Colon (tissue), 2 donors: ENCODE data around the gene PPP1R18.

Source experiments
- FAIRE-seq: peaks from 2 replicates; lab custom pipeline; 2012; peaks lifted over from hg19 to GRCh38; lab: Jason Lieb, UNC
- donor health status: control.
- donor health status: control.

Gene PPP1R18

DNA sequence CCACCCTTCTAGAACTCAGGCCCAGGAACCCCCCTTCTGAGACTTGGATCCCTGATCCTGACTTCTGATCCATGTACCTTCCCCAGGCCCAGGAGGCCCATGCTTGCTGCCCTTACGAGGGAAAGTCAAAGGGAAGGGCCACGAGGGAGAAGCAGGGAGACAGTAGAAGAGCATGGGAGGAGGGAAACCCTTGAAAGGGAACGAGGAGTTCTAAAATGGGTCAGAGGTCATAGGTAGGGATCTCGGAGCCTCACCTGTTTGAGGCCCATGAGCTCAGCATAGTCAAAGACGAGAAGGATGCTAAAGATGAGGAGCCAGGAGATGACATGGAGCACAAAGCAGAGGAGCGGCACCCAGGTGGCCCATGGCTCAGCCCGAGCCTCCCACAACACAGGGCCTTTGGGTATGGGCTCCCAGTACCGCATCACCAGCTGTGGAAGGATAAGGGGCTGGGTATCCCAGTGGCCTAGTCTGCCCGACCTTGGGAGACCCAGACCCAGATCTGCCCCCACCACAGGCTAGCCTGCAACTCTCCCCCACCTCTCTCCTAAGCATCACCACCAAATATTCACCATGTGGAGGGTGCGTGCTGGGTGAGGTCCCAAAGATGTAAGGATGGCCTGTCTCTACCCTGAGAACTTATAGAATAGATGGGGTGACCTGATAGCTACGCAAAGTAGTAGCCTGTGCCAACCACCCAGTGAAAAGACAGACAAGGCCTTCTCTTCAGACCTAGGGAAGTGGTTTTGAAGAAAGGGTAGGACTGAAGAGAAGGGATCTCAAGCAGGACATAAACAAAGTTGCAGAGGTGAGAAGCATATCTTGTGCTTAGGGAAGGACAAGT is 2.8 kb upstream of the PPP1R18 start:
- no peak for FAIRE-seq

DNA sequence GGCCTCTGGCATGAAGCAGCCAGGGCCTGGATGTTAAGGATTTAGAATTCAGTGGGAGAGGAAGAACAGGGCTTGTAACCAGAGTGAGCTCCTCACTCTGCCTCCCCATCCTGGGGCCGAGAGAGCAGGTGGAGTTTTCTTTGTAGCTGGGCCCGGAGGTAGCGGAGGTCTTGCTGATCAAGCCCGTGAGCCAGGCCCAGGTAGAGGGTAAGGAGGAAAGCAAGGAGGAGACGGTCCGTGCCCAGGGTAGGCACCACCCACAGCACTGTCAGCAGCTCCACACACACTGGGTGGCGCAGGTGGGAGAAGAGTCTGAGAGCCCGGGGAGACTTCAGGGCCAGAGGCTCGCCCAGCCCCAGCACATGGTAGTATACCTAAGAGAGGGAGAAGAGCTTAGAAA is 2.1 kb upstream of the PPP1R18 start:
- no peak for FAIRE-seq

DNA sequence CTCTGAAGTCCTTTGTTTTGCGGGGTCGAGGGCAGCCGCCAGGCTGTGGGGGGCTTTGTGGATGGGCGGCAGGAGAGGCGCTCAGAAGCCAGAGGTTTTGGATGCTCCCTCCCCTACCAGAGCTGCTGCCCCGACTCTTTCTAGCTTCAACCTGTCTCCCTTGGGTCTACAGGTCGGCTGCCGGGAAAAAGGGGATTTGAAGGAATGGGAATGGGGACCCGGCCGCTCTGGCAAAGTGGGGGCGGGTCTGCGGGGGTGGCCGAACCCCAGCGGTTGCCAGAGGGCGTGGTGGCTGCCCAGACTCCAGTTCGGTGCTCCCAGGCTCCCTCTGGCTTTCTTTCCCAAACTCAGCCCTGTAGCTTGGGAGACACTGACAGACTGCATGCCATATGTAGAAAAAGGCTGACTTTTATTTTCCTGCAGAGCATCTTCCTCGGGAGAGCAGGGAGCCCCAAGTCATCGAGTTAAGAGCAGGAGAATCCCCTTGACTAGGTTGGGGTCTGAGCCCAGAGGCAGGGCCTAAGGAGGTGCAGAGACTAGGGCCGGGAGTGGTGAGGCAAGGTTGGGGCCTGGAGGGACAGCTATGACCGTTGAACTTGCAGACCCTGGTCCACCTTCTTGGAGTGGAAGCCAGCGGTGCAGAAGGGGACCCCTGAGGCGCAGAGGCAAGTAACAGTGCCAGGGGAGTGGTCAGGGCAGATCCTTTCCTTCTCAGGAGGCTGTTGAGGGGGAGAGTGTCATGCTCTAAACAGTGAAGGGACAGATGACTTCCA is 1.4 kb upstream of the PPP1R18 start:
- FAIRE-seq = no peak

DNA sequence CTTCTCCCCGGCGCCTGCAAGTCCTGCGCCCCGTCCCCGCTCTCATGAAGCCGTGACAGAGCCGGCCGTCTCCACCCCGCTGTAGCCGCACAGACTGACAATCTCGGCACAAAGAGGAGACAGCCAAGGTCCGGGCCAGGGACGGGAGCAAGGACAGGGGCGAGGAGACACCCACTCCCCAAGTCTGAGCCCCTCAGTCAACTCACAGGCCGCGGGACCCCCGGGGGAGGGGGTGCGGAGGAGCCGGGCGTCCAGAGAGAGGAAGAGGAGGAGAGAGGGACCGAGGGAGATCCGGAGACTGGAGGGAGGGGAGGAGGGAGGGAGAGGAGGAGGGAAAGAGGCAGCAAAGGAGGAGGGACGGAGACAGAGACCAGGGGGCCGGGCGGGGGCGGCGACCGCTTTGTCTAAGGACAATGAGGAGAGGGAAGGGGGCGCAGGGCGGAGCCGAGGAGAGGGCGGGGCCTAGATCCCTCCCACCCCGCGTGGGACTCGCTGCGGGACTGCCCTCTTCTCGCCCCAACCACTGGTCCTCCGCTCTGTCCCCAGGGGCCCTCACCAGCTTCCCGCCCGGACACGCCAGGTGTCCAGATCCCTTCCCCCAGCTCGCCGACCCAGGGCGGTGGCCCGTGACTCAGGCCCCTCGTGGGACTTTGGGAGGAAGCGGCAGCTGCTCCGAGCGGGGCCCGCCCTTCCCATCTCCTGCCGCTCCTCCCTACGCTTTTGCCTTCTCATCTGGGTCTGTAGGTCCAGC is 638 bp upstream of the PPP1R18 start:
- no peak for FAIRE-seq

DNA sequence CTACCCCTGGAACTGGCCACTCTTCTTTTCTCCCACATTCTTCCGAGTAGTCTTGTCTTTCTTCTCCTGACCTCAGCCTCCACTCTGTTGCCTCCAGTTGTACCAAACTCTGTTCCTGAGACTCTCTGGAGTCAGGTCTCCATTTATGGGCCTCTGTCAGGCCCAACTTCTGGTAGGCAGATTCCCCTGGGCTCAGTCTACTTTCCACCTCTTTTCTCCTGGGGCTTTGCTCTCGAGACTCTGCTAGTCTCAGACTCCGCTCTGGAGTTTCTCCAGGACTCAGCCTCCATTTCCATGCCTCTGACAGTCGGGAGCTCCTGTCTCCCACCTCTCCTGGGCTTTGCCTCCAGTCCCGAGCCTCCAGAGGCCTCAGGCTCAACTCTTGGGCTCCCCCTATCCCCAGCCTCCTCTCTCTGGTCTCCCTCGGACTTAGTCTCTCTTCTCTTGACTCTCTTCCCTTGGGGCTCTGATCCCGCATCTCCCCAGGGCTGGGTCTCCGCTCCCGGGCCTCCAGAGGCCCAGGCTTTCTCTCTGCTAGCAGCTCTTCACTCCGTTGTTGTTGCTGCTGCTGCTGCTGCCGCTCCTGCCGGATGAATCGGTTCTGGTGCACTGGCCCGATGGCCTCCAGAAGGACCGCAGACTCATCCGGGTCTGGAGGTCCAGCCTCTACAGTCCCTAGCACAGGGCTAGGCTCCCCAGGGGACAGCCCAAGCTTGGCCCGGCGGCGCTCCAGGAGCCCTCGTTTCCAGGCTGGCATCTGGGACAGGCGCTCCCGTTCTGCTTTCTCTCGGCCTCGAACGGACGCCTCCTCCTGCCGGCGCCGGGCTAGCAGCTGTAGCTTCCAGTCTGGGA is 1.1 kb downstream of the PPP1R18 start:
- no peak for FAIRE-seq

DNA sequence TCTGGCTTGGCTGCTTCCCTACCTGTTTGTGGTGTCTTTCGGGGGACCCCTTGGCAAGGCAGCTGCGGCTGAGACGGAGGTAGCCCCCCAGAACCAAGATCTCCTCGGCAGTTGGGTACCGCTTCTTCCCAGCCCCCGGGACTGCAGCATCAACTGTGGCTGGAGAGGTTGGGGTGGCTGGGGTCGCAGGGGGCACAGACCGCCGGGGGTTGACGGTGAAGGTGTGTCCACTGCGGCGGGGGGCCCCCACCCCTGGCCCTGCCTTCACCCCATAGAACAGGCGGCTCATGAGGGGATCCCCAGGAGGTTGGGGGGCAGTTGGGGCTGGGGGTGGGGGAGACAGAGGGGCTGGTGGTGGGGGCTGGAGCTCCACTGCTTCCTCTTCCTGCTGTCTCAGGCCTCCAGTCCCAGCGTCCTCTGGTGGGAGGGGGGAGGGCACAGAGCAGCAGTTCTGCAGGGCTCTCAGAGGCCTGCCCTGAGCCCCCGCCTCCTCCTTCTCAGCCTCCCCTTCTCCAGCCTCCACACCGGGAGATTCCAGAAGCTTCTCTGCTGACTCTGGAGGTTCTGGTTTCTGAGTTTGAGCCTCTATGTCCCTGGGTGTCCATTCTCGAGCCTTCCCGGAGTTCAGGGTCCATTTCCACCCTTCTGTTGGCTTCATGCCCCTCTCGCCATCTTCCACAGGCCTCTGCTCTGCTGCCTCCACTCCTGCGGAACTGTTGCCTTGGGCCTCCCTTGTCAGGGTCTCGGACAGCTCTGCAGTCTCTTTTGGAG is 1.9 kb downstream of the PPP1R18 start:
- no peak for FAIRE-seq

DNA sequence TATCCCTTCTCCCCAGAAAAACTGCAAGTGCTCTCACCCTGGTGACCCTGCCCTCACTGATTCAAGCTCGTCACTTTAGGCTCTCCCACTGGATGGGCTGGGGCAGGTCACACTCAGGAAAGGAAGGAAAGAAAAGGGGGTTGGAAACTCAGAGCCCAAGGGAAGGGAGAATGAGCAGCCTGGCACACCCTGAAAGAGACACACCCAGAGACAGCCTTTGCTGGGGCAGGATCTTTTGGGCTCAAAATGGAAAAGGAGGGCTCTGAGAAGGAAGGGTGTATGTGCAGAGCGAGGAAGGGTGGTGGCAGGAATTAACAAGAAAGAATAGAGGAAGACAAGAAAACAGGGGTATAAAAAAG is 2.5 kb downstream of the PPP1R18 start:
- no peak for FAIRE-seq

DNA sequence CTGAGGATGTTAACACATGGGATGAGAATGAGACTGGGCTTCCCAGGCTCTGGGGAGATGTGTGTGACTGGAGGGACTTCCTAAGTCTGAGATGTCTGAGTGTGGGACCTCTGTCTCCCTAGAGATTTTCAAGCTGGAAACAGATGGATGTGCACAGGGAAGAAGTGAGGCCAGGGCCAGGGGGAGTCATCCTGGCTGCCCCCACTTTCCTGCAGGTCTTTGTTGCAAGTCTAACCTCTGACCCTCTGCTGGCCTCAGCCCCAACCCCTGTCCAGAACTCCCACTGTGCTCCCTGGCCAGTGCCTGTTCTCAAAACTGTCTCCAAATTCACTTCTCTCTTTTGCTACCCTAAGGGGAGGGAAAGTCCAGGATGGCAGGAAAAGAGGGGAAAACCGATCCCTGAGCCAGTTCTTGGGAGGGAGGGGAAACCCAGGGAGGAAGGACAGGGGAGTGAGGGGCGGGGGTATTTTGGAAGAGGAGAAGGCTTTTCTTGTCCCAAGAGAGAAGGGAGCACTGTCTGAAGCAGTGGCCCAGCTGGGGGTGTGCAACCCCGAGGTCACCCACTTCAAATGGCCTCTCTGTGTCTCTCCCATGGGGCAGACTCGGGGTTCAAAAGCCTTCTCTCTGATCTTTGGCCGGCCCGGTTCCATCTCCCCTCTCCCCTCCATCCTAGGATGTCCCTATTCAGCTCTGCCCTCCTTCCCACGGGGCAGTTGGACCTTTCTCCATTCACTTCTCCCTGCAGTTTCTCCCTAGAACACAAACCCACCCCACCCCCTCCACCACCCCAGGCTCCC is 3.1 kb downstream of the PPP1R18 start:
- FAIRE-seq = no peak

DNA sequence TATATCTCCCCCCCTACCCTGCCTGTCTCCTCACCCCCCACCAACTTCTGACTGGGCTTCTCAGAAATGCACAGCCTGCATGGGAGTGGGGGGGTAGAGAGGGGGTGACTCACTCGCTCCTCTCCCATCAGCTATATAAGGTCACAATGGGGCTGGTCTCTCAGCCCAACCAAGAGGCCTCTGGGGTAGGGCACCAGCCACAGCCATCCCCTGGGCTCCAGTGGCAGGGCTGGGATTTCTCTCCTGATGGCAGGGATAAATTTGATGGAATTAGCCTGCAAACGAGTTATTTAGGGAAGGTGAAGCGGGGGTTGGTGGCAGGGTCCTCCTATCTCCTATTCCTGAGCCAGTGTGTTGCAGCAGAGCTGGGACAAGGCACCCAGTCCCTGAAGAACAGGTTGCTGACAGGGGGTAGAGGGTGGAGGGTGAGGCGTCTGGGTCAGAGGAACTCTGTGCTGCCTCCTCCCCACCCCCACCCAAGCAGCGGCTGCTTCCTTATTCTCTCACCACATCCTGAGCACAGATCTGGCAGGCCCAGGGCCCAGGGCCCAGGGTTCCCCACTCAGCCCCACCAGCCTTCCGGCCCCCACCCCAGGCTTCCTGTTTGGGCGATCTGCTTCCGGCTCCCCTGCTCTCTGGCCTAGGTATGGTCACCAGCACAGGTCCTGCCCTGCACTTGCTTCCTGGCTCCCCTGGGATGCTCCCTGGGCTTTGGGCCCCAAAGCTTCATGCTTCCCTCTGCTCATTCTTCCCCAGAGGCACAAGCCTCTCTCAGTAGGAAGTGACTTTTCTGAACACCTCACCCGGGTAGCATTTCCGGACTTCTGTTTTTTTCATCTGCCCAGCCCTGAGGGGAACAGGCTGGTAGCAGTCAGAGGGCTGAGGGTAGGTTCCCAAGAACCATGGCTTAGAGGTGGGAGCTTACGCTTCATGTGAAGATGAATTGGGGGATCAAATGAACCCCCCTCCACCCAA is 4.0 kb downstream of the PPP1R18 start:
- no peak for FAIRE-seq

DNA sequence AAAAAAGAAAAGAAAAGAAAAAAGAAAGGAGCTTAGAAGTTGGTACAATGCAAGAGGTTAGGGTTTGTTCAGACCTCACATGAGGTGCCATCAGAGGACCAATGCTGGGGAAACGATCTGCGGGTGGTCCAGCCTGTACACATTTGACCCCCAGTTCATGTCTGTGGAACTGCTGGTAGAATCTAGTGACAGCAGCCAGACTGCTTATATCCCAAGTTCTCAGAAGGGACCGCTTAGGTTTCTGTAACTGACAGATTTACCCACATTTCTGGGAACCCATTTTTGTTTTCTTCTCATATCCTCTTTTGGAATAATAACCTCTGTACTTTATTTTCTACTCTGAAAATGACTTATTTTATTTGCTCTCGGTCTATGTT is 4.7 kb downstream of the PPP1R18 start:
- FAIRE-seq = no peak

DNA sequence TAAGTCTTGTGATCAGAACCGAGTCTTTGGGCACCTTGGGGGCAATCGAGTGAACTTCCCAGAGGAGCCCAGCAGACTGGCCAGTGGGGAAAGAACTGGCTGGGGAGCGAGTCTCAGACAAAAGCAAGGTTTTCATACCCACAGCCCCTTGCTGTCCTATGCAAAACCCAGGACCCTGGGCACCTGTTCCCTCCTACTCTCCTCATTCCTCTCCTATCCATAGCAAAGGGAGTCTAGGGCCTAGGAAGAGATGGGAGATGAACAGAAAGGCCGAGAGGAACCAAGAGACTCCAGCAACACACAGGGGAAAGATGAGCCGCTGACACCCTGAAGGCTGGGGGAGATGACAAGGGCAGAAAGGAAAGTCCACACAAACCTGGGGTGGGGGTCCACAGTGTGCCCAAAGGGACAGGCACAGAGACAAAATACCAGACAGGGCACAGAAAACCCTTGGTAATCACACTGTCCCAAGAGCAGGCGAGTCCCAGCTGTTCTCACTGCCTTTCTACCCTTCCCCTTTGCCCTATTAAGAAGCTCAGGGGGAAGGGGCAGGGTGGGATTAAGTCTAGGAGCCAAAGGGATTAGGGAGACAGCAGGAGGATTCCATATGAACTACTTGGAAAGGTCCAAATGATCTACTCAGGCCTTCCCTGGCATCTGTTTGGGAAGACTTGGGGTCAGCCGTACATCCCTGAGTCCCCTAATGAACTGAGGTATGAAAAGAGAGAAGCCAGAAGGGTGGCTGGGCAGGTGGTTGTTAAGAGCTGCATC is 6.5 kb downstream of the PPP1R18 start:
- FAIRE-seq = no peak

DNA sequence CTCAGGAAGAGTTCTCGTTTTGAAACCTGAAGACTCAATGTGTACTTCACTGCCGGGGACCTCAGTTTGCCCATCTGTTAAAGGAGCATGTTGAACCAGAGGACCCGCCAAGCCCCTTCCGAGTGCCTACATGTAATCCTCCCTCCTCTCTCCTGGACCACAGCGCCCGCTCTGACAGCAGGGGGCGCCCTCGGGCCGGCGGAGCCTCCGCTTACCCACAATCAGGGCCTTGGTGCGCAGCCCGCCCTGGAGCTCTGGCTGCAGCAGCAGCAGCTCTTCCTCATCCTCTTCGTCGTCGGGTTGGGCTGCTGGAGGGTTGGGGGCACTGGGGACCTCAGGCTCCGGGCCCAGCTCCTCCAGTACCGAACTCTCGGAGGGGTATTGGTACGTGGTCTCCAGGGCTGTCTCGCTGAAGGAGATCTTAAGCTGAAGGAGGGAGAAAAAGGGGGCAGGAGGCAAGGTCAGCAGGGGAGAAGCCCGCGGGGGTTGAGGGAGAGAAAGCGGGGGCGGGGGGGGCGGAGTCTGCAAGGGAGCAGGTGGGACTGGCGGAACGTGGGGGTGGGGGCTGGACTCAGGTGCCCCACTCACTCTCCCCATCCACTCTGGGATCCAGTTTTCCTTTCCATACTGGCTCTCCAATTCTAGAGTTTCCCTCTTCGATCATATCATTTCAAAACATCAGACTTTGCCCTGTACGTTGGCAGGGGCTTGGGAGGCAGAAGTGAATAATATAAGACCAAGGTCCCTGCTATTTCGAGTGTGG is 7.3 kb downstream of the PPP1R18 start:
- FAIRE-seq = no peak

DNA sequence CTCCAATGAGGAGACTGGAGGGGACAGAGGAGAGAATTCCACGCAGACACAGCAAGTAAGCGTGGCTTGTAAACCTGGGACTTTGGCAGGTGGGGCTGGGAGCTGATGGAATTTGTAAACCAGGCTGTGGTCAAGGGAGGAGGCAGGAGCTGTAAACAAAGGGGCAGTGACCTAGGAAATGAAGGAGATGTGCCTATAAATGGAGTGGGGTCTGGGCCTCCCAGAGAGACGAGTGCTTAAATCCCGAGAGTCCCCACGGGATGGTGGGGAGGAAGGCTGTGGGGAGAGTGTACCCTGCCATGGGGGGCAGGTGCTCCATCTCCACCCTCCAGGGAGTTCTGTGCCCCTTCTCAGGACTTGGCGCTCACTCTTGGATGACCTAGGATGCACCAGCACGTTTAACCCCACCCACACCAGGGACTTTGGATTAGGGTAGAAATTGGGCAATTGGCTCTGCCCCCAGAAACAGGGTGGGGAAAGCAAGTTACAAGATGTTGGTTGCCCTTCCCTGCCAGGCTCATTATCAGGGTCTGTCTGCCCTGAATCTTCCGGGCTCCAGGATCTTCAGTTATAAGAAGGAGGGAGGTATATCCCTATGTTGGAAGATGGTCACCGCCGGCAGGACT is 9.7 kb downstream of the PPP1R18 start:
- no peak for FAIRE-seq

DNA sequence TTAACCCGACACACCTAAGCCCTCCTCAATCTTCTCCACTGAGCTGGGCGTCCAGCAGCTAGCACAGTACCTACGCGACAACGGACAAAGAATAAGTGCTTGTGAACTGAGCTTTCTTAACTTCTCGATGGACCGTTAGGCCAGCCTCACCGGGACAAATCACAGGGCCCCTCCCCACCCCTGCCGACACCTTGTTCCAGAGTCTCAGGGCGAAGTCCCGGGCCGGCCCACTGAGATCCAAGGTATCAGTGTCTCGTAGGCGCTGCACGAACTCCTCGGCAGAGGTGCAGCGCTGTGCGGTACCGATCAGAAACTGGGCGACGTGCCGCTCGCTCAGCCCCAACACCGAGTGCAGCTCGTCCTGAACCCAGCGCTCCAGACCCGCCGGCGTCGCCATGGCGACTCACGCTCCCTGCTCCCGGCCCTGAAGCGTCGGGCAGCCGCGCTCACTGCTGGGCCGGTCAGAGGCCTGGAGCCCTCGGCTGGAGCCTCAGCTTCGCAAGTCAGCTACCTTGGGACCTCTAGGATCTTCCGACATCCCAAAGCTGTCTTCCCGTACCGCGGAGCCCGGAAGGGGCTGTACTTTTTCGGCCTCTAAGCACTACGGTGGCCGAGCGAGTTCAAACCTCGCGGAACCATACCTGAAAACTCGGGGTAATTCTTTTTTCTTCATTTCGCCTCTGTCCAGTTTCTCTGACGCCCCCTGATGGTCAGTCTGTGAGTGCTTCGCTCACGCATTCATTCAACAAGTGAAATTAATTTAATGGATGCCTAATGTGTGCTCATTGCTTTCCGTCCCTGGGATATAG is 13.8 kb downstream of the PPP1R18 start, which contains the start of gene DHX16:
TSS of gene DHX16 (minus strand) at position 562 of the 809 bp plus-strand sequence. CDS start at position 397, 165 bp downstream.
- FAIRE-seq = no peak

DNA sequence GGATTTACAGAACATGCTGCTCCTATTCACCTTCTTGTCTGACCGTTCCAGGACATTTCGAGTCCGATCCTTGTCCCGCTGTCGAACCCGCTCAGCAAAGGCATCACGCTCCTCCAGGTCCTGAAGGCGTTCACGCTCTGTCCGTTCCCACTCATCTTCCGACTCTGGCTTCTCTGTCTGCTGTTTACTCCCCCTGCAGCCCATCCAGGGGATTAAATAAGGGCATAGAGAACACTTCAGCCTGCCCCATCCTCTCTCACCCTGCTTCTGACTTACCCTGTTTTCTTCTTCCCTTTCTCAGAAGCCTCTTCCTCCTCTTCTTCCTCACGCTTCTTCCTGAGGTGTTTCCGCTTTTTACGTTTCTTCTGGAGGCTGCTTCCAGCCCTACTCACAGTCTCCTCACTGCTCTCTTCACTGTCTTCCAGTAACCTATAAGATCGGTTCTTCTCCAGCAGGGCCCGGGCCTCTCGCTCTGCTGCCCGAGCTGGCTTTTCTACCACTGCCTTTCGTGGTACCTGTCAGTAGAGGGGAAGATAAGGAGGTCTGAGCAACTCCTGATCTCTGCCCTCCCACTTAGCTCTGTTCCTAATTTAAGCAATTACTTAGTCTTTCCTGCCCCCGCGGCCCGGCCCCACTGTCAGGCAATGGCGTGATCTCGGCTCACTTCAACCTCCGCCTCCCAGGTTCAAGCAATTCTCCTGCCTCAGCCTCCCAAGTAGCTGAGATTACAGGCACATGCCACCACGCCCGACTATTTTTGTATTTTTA is 15.5 kb downstream of the PPP1R18 start:
- FAIRE-seq = no peak
